Measurements from ENCODE around the gene MSANTD7.

DNA sequence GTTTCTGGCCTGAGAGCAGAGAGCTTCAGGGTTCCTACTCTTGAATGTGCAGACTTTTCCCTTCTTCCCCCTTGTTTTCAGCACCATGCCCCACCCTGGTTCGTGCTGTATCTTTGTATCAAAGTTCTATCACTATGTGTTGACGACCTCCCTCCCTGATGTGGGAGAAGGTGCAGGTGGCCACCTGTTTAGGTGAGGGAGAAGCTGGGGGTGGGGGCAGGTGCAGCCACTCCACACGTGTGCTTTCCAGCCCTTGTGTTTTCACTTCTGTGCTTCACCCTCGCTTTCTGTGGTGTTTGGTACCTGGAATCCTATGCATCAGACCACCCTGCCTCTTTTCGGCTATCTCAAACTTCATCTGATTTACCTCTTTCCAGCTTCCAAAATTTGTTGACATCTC is 20.9 kb downstream of the MSANTD7 start:
- TF ChIP-seq, protein P1, sequence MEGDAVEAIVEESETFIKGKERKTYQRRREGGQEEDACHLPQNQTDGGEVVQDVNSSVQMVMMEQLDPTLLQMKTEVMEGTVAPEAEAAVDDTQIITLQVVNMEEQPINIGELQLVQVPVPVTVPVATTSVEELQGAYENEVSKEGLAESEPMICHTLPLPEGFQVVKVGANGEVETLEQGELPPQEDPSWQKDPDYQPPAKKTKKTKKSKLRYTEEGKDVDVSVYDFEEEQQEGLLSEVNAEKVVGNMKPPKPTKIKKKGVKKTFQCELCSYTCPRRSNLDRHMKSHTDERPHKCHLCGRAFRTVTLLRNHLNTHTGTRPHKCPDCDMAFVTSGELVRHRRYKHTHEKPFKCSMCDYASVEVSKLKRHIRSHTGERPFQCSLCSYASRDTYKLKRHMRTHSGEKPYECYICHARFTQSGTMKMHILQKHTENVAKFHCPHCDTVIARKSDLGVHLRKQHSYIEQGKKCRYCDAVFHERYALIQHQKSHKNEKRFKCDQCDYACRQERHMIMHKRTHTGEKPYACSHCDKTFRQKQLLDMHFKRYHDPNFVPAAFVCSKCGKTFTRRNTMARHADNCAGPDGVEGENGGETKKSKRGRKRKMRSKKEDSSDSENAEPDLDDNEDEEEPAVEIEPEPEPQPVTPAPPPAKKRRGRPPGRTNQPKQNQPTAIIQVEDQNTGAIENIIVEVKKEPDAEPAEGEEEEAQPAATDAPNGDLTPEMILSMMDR (IDR thresholded peaks at IDR 0.05; ENCODE audit: insufficient read depth, low read length): no peak
- TF ChIP-seq, protein P2, sequence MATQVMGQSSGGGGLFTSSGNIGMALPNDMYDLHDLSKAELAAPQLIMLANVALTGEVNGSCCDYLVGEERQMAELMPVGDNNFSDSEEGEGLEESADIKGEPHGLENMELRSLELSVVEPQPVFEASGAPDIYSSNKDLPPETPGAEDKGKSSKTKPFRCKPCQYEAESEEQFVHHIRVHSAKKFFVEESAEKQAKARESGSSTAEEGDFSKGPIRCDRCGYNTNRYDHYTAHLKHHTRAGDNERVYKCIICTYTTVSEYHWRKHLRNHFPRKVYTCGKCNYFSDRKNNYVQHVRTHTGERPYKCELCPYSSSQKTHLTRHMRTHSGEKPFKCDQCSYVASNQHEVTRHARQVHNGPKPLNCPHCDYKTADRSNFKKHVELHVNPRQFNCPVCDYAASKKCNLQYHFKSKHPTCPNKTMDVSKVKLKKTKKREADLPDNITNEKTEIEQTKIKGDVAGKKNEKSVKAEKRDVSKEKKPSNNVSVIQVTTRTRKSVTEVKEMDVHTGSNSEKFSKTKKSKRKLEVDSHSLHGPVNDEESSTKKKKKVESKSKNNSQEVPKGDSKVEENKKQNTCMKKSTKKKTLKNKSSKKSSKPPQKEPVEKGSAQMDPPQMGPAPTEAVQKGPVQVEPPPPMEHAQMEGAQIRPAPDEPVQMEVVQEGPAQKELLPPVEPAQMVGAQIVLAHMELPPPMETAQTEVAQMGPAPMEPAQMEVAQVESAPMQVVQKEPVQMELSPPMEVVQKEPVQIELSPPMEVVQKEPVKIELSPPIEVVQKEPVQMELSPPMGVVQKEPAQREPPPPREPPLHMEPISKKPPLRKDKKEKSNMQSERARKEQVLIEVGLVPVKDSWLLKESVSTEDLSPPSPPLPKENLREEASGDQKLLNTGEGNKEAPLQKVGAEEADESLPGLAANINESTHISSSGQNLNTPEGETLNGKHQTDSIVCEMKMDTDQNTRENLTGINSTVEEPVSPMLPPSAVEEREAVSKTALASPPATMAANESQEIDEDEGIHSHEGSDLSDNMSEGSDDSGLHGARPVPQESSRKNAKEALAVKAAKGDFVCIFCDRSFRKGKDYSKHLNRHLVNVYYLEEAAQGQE (IDR thresholded peaks at IDR 0.05; ENCODE audit: insufficient replicate concordance, low read depth): no peak
